ENCODE data around the gene SEMA4C.

SEMA4C gene

GRCh38 chr2:96869822-96870625, at the start of gene SEMA4C:
TSS of gene SEMA4C (minus strand) at chr2:96870080. CDS start at chr2:96867886, 2,194 bp downstream.
- no peak for DNase-seq (ENCODE audit: low read depth in 2 of 2, low spot score in 1 of 2)

DNA sequence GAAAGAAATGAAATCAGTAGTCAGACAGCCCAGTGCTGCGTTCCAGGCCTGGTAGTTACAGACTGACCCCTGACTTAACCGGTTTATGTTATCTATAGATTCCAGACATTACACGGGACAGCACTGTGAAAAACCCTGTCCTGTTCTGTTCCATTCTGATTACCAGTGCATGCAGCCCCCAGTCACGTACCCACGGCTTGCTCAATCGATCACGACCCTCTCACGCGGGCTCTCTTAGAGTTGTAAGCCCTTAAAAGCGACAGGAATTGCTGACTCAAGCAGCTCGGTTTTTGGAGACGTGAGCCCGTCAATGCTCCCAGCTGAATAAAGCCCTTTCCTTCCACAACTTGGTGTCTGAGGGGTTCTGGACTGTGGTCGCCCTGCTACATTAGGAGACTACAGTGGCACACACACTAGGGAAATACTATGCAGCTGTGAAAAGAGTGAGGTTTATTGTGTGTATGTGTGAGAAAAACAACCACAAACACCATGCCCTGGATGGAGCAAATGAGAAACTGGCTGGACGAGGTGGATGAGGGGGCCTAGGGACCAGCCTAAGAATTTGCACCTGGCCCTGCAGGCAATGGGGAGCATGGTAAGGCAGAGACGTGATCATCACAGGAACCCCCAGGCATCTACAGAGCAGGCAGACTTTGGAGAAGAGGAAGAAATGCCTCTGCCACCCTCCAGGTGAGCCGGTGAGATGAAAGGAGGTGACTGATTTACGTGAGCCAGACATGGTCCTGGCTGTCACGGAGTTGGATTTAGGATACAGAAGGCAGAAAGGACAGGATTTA, 49.1 kb upstream of the SEMA4C start:
- no peak for DNase-seq (ENCODE audit: low read depth in 2 of 2, low spot score in 1 of 2)

GRCh38 chr2:96918092-96918753, 48.3 kb upstream of the SEMA4C start:
- no peak for DNase-seq (ENCODE audit: low read depth in 2 of 2, low spot score in 1 of 2)

DNA sequence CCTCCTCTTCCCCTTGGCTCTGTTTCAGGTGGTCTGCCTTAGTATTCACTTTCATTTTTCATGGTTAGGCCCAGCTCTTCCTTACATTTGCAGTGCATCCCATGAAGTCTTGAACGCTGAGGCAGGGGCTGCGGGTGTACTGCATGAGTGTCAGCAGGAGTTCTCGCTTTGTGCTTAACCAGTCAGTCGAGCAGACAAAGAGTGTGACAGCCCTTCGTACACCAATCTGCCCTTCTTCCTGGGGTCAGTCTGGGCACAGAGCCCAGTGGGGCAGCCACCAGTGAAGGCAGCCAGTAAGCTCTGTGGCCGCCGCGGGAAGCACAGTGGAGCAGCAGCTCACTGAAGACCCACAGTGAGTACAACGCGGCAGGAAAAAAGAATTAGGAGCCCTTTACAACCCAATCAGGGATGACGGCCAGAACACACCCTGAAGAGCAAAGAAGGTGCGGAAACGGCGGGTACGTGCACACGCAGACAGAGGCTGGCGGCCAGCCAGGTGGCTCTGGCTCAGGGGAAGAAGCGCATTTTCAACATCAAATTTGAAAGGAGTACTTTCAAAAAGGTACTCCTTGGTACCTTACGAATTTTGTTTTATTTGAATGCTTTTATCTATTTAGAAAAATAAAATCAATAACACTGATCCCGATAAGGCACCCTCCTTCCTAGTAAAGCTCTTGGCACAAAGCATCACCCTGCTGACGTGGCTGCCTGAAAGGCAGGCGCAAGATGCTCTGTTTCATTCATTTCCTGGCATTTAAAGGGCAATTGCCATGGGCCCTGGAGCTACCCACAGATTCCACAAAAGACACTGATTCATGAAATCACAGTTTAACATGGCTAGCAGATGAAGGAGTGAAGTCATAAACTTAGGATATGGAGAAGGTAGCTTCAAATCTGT, 47.0 kb upstream of the SEMA4C start:
- DNase-seq (ENCODE audit: low read depth in 2 of 2, low spot score in 1 of 2) = no peak

- DNase-seq (ENCODE audit: low read depth in 2 of 2, low spot score in 1 of 2) = no peak
Observed at GRCh38 chr2:96916156-96916630, 46.3 kb upstream of the SEMA4C start.

- no peak for DNase-seq (ENCODE audit: low read depth in 2 of 2, low spot score in 1 of 2)
Observed at GRCh38 chr2:96914332-96914731, 44.5 kb upstream of the SEMA4C start.

GRCh38 chr2:96913398-96914202, 43.7 kb upstream of the SEMA4C start:
- peak; percentile 15 to 33 for DNase-seq (ENCODE audit: low read depth in 2 of 2, low spot score in 1 of 2)

DNA sequence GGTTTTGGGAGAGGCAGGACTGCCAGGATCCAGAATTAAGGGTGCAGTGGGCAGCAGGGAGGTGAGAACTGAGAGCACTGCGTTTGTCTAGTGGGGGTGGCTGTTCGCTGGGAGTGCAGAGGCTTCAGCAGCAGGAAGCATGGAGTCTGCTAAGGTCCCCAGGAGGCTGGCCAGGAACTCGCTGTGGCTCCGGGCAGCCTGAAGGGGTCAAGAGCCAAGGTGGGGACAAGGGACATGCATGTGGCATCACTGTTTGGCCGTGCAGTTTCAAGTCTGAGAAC, 43.2 kb upstream of the SEMA4C start:
- no peak for DNase-seq (ENCODE audit: low read depth in 2 of 2, low spot score in 1 of 2)

DNA sequence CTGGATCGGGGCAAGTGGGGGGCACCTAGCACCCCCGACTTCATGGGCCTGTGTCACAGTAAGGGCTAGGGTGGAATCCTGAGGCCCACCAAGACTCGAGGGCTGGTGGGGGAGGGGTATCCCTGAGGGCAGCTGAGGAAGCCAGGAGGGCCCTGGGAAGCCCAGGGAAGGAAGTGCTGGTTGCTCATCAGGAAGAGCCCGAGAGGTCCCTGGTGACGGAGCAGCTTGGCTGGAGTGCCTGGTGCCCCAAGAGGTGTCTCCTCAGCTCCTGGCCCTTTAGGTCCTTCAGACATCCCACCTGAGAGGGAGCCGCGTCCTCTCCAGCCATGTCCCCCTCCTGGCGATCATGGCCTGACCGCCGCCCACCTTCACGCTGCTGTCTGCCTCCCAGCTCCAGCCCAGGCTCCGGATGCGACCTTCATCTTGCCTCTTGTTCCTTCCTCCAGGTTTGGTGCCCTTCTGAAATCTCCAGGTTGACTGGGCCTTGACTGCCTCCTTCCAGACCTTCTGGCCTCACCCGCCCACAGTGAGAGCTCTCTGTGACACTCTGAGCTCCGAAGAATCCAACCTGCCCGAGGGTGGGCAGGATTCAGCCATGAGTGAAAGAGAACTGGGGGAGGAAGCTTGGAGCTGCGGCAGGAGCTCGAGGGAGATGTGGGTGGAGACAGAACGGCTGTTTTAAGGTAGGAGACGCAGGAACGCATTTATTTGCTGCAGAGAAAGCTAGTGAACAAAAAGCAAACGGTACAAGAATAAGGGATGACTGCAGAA, 42.7 kb upstream of the SEMA4C start:
- no peak for DNase-seq (ENCODE audit: low read depth in 2 of 2, low spot score in 1 of 2)

DNA sequence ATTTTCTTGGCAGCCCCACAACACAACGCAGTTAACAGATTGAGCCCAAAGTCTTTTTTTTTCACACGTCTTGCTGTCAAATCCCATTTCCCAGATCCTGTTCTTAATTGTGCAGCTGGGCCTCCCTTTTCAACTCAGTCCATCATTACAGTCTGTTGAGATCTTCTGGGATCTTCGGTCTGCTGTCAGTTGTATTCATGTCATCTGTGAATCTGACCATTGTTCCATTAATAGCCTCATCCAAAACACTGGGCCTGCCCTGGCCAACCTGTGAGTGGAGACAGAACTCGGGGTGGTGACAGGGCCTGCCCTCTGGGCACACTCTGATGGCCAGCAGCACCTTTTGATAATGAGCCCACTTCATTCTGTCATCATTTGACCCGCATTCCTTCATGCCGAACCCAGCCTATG, 39.7 kb upstream of the SEMA4C start:
- DNase-seq (ENCODE audit: low read depth in 2 of 2, low spot score in 1 of 2) = no peak

- no peak for DNase-seq (ENCODE audit: low read depth in 2 of 2, low spot score in 1 of 2)
Observed at GRCh38 chr2:96907115-96908041, 37.5 kb upstream of the SEMA4C start.

GRCh38 chr2:96906729-96907114, 36.8 kb upstream of the SEMA4C start:
- no peak for DNase-seq (ENCODE audit: low read depth in 2 of 2, low spot score in 1 of 2)

DNA sequence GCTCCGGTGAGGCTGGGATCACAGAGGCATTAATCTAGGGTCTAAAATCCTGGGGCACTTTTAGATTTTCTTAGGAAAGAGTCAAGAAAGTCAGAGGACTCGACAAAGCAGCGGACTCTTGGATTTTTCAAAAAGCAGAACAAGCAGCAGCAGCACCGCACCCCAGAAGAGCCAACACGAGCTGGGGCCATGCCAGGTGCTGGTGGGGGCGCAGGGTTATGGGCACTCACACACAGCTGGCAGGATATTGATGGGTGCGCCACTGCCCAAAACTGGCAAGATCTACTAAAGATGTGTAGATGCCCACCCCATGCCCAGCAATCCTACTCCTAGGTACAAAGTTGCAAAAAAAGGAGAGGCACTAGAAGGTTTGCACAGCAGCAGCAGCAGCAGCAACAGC, 33.9 kb upstream of the SEMA4C start:
- DNase-seq (ENCODE audit: low read depth in 2 of 2, low spot score in 1 of 2) = no peak

DNA sequence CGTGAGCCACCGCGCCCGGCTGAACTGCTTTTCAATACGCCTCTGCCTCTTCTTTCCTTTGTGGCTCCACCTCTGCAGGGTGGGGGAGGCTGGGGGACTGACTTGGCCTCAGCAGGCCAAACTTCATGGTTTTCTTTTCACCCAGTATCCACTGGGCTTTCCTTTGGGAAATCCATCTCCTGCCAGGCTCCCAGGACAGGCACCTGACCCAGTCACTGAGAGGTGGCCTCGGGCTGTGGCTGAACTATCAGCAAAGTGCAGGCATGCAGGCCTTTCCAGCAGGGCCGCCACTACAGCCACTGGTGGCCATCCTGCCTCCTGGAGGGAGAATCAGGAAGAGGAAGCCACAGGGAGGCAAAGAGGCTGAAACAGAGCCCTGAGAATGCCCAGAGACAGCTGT, 33.4 kb upstream of the SEMA4C start:
- no peak for DNase-seq (ENCODE audit: low read depth in 2 of 2, low spot score in 1 of 2)

DNA sequence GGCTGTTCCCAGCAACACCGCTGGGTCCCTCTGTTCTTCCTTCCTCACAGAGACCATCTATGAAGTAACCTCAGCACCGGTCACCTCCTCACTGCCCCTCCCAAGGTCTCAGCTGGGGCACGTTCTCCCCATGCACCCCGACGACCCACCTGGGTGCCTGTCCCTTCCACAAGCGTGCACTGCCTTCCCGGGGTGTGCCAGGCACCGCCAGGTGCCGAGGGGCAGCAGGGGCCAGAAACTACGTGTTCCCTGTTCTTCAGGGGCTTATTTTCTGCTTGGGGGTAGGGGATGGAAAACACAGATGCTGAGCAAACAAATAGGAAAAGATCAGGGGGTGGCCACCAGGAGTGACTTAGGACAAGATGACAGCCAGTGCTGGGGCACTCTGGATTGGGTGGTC, 30.4 kb upstream of the SEMA4C start:
- DNase-seq (ENCODE audit: low read depth in 2 of 2, low spot score in 1 of 2) = no peak

GRCh38 chr2:96899413-96899741, 29.5 kb upstream of the SEMA4C start:
- DNase-seq (ENCODE audit: low read depth in 2 of 2, low spot score in 1 of 2) = no peak

- no peak for DNase-seq (ENCODE audit: low read depth in 2 of 2, low spot score in 1 of 2)
Observed at GRCh38 chr2:96898641-96899412, 28.9 kb upstream of the SEMA4C start.

DNA sequence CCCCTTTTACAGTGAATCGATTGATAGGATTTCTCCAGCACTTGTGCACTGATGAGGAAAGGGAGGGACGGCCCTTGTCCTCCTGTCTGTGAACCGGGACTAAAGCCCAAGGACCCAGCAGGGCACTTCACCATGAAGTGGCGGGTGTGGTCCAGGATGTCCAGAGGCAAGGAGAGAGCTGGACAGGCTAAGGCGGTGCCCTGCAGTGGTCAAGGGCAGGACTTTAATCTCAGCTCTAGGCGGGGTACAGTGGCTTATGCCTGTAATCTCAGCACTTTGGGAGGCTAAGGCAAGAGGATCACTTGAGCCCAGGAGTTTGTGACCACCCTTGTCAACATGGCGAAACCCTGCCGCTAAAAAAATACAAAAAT, 28.2 kb upstream of the SEMA4C start:
- no peak for DNase-seq (ENCODE audit: low read depth in 2 of 2, low spot score in 1 of 2)
